H1 (cell line): ENCODE measurements around the gene WNT7A. TPM values are rescaled to one million over a fixed set of nuclear protein-coding genes. Genes with fewer than 3 reads are reported as not detected.

Experiments
- CBX8 ChIP-seq: fragments of 300-800, 300-1000 bp; sonication (generic); IDR thresholded peaks from 2 replicates; pipeline ENCODE4 v1.7.1; 2016; ENCODE audit warnings: low read depth, low read length, borderline replicate concordance
- CEBPB ChIP-seq: IDR thresholded peaks from 2 replicates; pipeline ENCODE4 v1.6.1; 2012; ENCODE audit warnings: low read depth, low read length
- CHD2 ChIP-seq: IDR thresholded peaks from 2 replicates; pipeline ENCODE4 v1.6.1; 2012; ENCODE audit warnings: low read length, improper control_type of control experiment
- EZH2 ChIP-seq: fragments of 200-600 bp; sonication (generic); IDR thresholded peaks from 2 replicates; pipeline ENCODE4 v1.7.1; 2012; ENCODE audit warnings: low read depth, mild to moderate bottlenecking, moderate library complexity, low read length, inconsistent platforms; ENCODE audit not compliant: severe bottlenecking
- JUND ChIP-seq: IDR thresholded peaks from 2 replicates; pipeline ENCODE4 v1.6.1; 2011; ENCODE audit warnings: mild to moderate bottlenecking, improper control_type of control experiment, low read length
- POLR2A ChIP-seq, 2 experiments: IDR thresholded peaks; 1 replicate in 1 of 2; 2 replicates in 1 of 2; pipeline ENCODE4 v1.6.1; 2011; ENCODE audit warnings: low read depth in 2 of 2, low read length in 2 of 2, mild to moderate bottlenecking in 2 of 2; ENCODE audit errors: control extremely low read depth in 1 of 2
- SAP30 ChIP-seq: fragments of 300-600 bp; sonication (generic); IDR thresholded peaks from 2 replicates; pipeline ENCODE4 v1.7.1; 2012; ENCODE audit warnings: low read length, moderate library complexity, mild to moderate bottlenecking, inconsistent platforms; ENCODE audit not compliant: insufficient read depth, insufficient replicate concordance
- SIX5 ChIP-seq: IDR thresholded peaks from 2 replicates; pipeline ENCODE4 v1.6.1; 2011; ENCODE audit warnings: mild to moderate bottlenecking, low read depth, low read length
- polyA plus RNA-seq, 7 experiments: library from polyadenylated mRNA; depleted of rRNA in 3 of 7; stranded (reverse) in 5 of 7; unstranded in 2 of 7; fragments of >200 nt in 5 of 7; fragments of 200-250 nt in 2 of 7; gene quantifications; 1 replicate in 5 of 7; 2 replicates in 1 of 7; 4 replicates in 1 of 7; pipeline versions ENCODE4 v1.2.1 to v1.2.3, GENCODE V29; 2011 to 2013; ENCODE audit warnings: missing spikeins in 2 of 7, mixed read lengths in 2 of 7
- total RNA-seq: library from RNA; stranded (reverse); fragmentation: NEBNext Ultra II Directional; extraction: Animal tissue kit (Norgen Biotek cat#: 25700); gene quantifications from 2 replicates; pipeline ENCODE4 v1.2.1, GENCODE V29; 2021
- TF ChIP-seq, protein P1 (sequence below): fragments of 300-600 bp; sonication (generic); IDR thresholded peaks from 2 replicates; pipeline ENCODE4 v1.7.1; 2012; ENCODE audit warnings: low read length, moderate library complexity, mild to moderate bottlenecking, inconsistent platforms; ENCODE audit not compliant: insufficient replicate concordance

The WNT7A gene
- total and polyA plus RNA-seq, 2 of the 8 experiments (the other 6 are each of a cell fraction or from before 2014, with no cell fraction given) = 0.02 TPM; not detected in 1

DNA sequence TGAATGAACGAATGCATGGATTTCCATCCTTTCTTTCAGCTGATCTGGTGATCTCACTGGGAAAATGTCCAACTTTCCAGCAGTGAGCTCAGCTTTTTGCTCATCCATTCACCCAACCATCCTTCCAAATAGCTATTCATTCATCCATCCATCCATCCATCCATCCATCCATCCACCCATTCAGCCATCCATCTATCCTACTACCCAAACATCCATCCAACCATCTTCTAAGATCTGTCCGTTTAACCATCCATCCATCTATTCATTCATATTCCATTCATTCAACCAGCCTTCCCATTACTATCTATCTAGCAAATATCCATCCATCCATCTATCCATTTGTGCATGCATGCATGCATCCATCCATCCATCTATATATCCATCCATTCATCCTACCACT lies 39.4 kb downstream of the WNT7A start (continued):
- TF ChIP-seq, protein P1, sequence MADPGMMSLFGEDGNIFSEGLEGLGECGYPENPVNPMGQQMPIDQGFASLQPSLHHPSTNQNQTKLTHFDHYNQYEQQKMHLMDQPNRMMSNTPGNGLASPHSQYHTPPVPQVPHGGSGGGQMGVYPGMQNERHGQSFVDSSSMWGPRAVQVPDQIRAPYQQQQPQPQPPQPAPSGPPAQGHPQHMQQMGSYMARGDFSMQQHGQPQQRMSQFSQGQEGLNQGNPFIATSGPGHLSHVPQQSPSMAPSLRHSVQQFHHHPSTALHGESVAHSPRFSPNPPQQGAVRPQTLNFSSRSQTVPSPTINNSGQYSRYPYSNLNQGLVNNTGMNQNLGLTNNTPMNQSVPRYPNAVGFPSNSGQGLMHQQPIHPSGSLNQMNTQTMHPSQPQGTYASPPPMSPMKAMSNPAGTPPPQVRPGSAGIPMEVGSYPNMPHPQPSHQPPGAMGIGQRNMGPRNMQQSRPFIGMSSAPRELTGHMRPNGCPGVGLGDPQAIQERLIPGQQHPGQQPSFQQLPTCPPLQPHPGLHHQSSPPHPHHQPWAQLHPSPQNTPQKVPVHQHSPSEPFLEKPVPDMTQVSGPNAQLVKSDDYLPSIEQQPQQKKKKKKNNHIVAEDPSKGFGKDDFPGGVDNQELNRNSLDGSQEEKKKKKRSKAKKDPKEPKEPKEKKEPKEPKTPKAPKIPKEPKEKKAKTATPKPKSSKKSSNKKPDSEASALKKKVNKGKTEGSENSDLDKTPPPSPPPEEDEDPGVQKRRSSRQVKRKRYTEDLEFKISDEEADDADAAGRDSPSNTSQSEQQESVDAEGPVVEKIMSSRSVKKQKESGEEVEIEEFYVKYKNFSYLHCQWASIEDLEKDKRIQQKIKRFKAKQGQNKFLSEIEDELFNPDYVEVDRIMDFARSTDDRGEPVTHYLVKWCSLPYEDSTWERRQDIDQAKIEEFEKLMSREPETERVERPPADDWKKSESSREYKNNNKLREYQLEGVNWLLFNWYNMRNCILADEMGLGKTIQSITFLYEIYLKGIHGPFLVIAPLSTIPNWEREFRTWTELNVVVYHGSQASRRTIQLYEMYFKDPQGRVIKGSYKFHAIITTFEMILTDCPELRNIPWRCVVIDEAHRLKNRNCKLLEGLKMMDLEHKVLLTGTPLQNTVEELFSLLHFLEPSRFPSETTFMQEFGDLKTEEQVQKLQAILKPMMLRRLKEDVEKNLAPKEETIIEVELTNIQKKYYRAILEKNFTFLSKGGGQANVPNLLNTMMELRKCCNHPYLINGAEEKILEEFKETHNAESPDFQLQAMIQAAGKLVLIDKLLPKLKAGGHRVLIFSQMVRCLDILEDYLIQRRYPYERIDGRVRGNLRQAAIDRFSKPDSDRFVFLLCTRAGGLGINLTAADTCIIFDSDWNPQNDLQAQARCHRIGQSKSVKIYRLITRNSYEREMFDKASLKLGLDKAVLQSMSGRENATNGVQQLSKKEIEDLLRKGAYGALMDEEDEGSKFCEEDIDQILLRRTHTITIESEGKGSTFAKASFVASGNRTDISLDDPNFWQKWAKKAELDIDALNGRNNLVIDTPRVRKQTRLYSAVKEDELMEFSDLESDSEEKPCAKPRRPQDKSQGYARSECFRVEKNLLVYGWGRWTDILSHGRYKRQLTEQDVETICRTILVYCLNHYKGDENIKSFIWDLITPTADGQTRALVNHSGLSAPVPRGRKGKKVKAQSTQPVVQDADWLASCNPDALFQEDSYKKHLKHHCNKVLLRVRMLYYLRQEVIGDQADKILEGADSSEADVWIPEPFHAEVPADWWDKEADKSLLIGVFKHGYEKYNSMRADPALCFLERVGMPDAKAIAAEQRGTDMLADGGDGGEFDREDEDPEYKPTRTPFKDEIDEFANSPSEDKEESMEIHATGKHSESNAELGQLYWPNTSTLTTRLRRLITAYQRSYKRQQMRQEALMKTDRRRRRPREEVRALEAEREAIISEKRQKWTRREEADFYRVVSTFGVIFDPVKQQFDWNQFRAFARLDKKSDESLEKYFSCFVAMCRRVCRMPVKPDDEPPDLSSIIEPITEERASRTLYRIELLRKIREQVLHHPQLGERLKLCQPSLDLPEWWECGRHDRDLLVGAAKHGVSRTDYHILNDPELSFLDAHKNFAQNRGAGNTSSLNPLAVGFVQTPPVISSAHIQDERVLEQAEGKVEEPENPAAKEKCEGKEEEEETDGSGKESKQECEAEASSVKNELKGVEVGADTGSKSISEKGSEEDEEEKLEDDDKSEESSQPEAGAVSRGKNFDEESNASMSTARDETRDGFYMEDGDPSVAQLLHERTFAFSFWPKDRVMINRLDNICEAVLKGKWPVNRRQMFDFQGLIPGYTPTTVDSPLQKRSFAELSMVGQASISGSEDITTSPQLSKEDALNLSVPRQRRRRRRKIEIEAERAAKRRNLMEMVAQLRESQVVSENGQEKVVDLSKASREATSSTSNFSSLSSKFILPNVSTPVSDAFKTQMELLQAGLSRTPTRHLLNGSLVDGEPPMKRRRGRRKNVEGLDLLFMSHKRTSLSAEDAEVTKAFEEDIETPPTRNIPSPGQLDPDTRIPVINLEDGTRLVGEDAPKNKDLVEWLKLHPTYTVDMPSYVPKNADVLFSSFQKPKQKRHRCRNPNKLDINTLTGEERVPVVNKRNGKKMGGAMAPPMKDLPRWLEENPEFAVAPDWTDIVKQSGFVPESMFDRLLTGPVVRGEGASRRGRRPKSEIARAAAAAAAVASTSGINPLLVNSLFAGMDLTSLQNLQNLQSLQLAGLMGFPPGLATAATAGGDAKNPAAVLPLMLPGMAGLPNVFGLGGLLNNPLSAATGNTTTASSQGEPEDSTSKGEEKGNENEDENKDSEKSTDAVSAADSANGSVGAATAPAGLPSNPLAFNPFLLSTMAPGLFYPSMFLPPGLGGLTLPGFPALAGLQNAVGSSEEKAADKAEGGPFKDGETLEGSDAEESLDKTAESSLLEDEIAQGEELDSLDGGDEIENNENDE = no peak
- no peak for TF ChIP-seq CBX8
- no peak for TF ChIP-seq CHD2
- TF ChIP-seq POLR2A (IDR thresholded peaks at IDR 0.05; ENCODE audit: control extremely low read depth in 1 of 2, low read depth in 2 of 2, low read length in 2 of 2) = no peak
- TF ChIP-seq JUND = no peak
- no peak for TF ChIP-seq EZH2
- TF ChIP-seq SIX5 = no peak
- no peak for TF ChIP-seq CEBPB
- TF ChIP-seq SAP30 = no peak
